Measurements from ENCODE around the gene CX3CL1.
"Not testable (repeated sequence)": the region's sequence is repeated elsewhere in the genome, so short reads cannot be mapped to it uniquely, and the experiment has no call there.

Gene CX3CL1

GRCh38 chr16:57357330-57358085 lies 14.8 kb upstream of the CX3CL1 start:
- DNase-seq, result no peak

- DNase-seq, result no peak
These were observed 14.2 kb upstream of the CX3CL1 start for GRCh38 chr16:57358086-57358420.

GRCh38 chr16:57358527-57359095 lies 13.7 kb upstream of the CX3CL1 start, which contains the start of gene CCL22:
Gene CCL22 (plus strand): TSS chr16:57358783. CDS start chr16:57358817, 34 bp downstream.
- DNase-seq, result no peak

- DNase-seq, result no peak
These were observed 11.9 kb upstream of the CX3CL1 start for GRCh38 chr16:57360321-57360935.

GRCh38 chr16:57361404-57361803 lies 10.9 kb upstream of the CX3CL1 start:
- no peak for DNase-seq

- no peak for DNase-seq
These were observed 8.1 kb upstream of the CX3CL1 start for GRCh38 chr16:57364143-57364542.

GRCh38 chr16:57366544-57367040 lies 5.7 kb upstream of the CX3CL1 start:
- peak in 1 of 56 donors; percentile 19 for DNase-seq

- DNase-seq, result no peak
These were observed 5.1 kb upstream of the CX3CL1 start for GRCh38 chr16:57367116-57367752.

GRCh38 chr16:57371494-57372371 lies 557 bp upstream of the CX3CL1 start:
- DNase-seq, result peak in 2 of 56 donors; percentile 73 to 85

- DNase-seq, result peak in 1 of 56 donors; percentile 30
These were observed 1.0 kb downstream of the CX3CL1 start for GRCh38 chr16:57373117-57373947.

GRCh38 chr16:57374067-57374534 lies 1.8 kb downstream of the CX3CL1 start:
- DNase-seq, result peak in 16 of 56 donors; percentile 16 to 63 (median 33)

- not testable (repeated sequence) for DNase-seq
These were observed 2.7 kb downstream of the CX3CL1 start for GRCh38 chr16:57374925-57375465.

- DNase-seq, result no peak
These were observed 4.1 kb downstream of the CX3CL1 start for GRCh38 chr16:57376313-57376818.

GRCh38 chr16:57377080-57377841 lies 5.0 kb downstream of the CX3CL1 start:
- DNase-seq, result no peak

- no peak for DNase-seq
These were observed 7.3 kb downstream of the CX3CL1 start for GRCh38 chr16:57379579-57379978.

- peak in 4 of 56 donors; percentile 16 to 41 (median 29) for DNase-seq
These were observed 8.6 kb downstream of the CX3CL1 start for GRCh38 chr16:57380671-57381462.

- DNase-seq, result no peak
These were observed 9.7 kb downstream of the CX3CL1 start for GRCh38 chr16:57381791-57382534.
